WERI-Rb-1 (cell line): ENCODE data around the gene GRK6.

Source experiments
- DNase-seq: peaks from one replicate; pipeline ENCODE4 v3.0.0-alpha.2; 2020
- H3K27ac ChIP-seq: fragments of 250-450 bp; sonication (Bioruptor Pico); 2 replicates; pipeline ENCODE4 v1.5.1; 2020; ENCODE audit warnings: mild to moderate bottlenecking, moderate library complexity
- H3K27me3 ChIP-seq: fragments of 250-450 bp; sonication (Bioruptor Pico); 2 replicates; pipeline ENCODE4 v1.5.1; 2021; ENCODE audit warnings: mild to moderate bottlenecking, low read depth, moderate library complexity; ENCODE audit not compliant: insufficient read depth, severe bottlenecking
- H3K36me3 ChIP-seq: fragments of 250-450 bp; sonication (Bioruptor Pico); 2 replicates; pipeline ENCODE4 v1.5.1; 2020; ENCODE audit warnings: mild to moderate bottlenecking, moderate library complexity
- H3K4me3 ChIP-seq: 2 replicates; pipeline ENCODE4 v1.5.1; 2011; ENCODE audit warnings: low read depth, mild to moderate bottlenecking, control low read depth, low read length
- H3K9me3 ChIP-seq: fragments of 250-450 bp; sonication (Bioruptor Pico); 2 replicates; pipeline ENCODE4 v1.5.1; 2021; ENCODE audit warnings: mild to moderate bottlenecking, moderate library complexity; ENCODE audit not compliant: severe bottlenecking
- TF ChIP-seq, protein P1 (sequence below): IDR thresholded peaks from 2 replicates; pipeline ENCODE4 v1.5.1; 2011; ENCODE audit warnings: low read depth, mild to moderate bottlenecking, control low read depth, inconsistent platforms, low read length

Gene GRK6

DNA sequence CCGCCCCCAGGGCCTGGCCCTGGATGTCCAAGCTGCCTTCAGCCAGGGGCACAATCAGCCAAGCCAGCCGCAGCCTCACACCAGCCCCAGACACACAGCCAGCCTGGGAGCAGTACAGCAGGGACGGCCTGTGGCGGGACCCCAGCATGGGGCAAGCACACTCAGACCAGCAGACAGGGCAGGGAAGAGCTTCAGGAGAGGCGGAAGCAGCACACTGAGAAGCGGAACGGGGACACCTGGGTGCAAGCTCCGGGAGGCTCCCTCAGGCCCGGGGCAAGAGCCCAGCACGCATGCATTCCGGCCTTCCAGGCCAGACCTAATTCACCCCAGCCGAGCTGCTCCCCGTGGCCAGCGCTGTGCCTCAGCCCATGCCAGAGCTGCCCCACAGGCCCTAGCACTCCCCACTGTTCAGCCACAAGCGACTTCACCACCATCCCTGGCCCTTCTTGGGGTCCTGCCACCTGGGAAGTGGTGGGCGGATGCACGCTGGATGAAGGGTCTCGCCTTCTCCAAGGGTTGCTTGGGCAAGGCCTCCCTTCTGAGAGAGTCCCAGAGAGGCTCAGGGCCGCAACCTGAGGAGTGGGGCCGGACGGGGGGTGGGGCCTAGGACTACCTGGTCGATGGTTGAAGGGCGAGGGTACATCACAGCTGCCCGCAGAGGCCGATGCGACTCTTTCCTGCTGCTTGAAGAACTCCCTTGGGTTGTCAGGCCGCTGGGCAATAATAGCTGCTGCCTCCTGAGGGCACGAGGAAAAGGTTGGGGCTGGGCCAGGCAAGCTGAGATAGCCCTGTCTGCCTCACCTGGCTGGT, 33.5 kb downstream of the GRK6 start:
- TF ChIP-seq, protein P1, sequence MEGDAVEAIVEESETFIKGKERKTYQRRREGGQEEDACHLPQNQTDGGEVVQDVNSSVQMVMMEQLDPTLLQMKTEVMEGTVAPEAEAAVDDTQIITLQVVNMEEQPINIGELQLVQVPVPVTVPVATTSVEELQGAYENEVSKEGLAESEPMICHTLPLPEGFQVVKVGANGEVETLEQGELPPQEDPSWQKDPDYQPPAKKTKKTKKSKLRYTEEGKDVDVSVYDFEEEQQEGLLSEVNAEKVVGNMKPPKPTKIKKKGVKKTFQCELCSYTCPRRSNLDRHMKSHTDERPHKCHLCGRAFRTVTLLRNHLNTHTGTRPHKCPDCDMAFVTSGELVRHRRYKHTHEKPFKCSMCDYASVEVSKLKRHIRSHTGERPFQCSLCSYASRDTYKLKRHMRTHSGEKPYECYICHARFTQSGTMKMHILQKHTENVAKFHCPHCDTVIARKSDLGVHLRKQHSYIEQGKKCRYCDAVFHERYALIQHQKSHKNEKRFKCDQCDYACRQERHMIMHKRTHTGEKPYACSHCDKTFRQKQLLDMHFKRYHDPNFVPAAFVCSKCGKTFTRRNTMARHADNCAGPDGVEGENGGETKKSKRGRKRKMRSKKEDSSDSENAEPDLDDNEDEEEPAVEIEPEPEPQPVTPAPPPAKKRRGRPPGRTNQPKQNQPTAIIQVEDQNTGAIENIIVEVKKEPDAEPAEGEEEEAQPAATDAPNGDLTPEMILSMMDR: no peak
- H3K27me3 ChIP-seq: no peaks in the 10 kb centered on the region
- H3K4me3 ChIP-seq: no peak overlapping the region
- no peaks in the 10 kb centered on the region for H3K9me3 ChIP-seq
- H3K36me3 ChIP-seq: peaks cover 37% of the 10 kb centered on the region
- H3K27ac ChIP-seq: no peak overlapping the region
- DNase-seq: no peak

DNA sequence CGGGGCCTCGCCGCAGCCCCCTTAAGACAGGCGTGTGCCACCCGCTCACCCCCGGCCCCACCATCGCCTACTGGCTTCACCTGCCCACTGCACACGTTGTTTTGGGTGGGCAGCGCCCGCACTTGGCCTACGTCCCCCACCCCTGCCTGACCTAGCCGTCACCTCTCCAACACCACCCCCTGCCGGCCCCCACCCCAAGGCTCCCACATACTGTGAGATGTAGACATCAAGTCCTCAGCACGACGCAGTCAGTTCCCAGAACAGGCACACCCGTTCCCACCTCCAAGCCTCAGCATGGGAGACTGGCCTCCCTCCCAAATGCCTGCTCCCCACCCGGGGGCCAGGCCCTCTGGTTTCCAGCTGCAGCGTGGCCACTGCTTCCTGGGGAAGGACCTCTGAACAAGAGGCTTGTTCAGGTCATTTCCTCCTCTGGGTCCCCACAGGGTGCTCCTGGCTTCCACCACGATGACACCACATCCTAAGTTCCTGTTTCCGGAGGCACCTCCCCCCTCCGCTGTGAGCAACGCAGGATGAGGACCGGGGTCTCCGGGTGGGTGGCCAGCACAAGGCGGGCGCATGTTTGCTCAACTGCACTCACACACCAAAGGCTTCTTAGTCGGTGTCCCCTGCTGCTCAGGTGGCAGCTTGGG, 35.7 kb downstream of the GRK6 start:
- no peak for DNase-seq
- TF ChIP-seq, protein P1: no peak
- Histone ChIP-seq H3K36me3 (peaks cover 54% of the 10 kb centered on the region), H3K27ac (no peak overlapping the region), H3K27me3 (no peaks in the 10 kb centered on the region), H3K9me3 (no peaks in the 10 kb centered on the region), H3K4me3 (no peak overlapping the region)

DNA sequence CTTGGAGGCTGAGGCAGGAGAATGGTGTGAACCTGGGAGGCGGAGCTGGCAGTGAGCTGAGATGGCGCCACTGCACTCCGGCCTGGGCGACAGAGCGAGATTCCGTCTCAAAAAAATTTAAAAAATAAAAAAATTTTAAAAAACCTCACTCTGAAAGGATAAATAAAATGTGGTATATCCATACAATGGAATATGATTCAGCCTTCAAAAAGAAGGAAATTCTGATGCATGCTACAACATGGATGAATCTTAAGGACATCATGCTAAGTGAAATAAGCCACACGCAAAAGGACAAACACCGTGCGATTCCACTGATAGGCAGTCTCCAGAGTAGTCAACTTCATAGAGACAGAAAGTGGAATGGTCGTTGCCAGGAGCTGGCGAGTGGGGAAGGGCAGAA, 38.6 kb downstream of the GRK6 start:
- Histone ChIP-seq H3K27me3 (no peaks in the 10 kb centered on the region), H3K9me3 (no peaks in the 10 kb centered on the region), H3K4me3 (no peak overlapping the region), H3K27ac (no peak overlapping the region), H3K36me3 (peaks cover 59% of the 10 kb centered on the region)
- DNase-seq: no peak
- TF ChIP-seq, protein P1: no peak

DNA sequence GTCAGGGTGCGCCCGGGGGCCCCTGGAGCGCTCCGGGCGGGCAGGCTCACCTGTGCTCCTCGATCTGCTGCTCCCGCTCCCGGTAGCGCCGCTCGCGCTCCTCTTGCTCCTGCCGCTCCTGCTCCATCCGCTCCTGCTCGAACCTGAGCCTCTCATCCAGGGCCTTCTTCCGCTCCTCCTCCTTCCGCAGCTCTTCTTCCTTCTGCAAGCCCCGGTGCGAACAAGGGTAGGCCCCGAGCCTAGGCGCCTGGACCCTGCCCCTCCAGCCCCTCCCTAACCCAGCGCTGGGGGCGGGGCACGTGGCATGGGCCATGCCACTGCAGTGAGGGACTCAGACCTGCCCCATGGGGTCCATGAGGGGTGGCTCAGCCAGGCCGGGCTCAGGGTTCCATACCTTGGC, 40.4 kb downstream of the GRK6 start:
- Histone ChIP-seq H3K27ac (no peak overlapping the region), H3K27me3 (no peaks in the 10 kb centered on the region), H3K4me3 (no peak overlapping the region), H3K9me3 (no peaks in the 10 kb centered on the region), H3K36me3 (peaks cover 74% of the 10 kb centered on the region)
- DNase-seq: no peak
- TF ChIP-seq, protein P1: no peak

DNA sequence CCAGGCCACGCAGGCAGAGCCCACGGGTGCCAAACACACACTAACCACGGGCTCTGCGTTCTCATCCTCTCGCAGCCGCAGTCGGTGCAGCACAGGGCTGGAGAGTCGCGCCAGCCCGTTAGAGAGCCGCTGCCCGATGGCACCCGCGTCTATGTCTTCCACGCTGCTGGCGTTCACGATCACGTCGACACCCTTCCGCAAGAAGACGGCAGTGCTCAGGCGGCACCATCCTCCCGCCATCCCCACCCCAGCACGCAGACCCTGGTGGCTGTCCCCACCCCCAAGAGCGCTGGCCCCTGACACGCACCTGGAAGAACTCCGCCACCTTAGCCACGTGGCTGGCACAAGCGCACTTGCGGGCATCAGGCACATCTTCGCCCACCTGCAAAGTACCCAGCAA, 41.0 kb downstream of the GRK6 start:
- peaks cover 78% of the 10 kb centered on the region for H3K36me3 ChIP-seq

More for the DNA sequence above, 41.0 kb downstream of the GRK6 start:
- TF ChIP-seq, protein P1: no peak
- H3K9me3 ChIP-seq: no peaks in the 10 kb centered on the region
- no peak for DNase-seq
- H3K27ac ChIP-seq: no peak overlapping the region
- no peaks in the 10 kb centered on the region for H3K27me3 ChIP-seq
- H3K4me3 ChIP-seq: no peak overlapping the region
